ENCODE measurements around the gene EFR3B. TPM values are rescaled to one million over a fixed set of nuclear protein-coding genes. Genes with fewer than 3 reads are reported as not detected.

EFR3B gene
- total RNA-seq, 1 donor from 2014 or later: 17.2 TPM

GRCh38 chr2:25021791-25022362, 20.0 kb upstream of the EFR3B start:
- Histone ChIP-seq H4K20me1 (ENCODE audit: low read depth) (no peaks in the 10 kb centered on the region), H3K27me3 (no peaks in the 10 kb centered on the region), H3K4me3 (no peak overlapping the region), H3K9ac (no peak overlapping the region), H3K4me1 (no peaks in the 10 kb centered on the region), H3F3A (ENCODE audit: low read depth) (peaks cover 3% of the 10 kb centered on the region), H2AFZ (replicated peaks) (no peak overlapping the region), H3K36me3 (no peaks in the 10 kb centered on the region), H3K9me3 (ENCODE audit: low read depth) (no peaks in the 10 kb centered on the region), H3K79me2 (ENCODE audit: low read depth) (no peaks in the 10 kb centered on the region), H3K27ac (no peak overlapping the region), H3K4me2 (no peak overlapping the region)
- Mint-ChIP-seq H3K9me3 (no peaks in the 10 kb centered on the region), H3K4me1 (peaks cover 4% of the 10 kb centered on the region), H3K36me3 (no peaks in the 10 kb centered on the region), H3K27ac (no peak overlapping the region), H3K4me3 (no peak overlapping the region), H3K27me3 (ENCODE audit: insufficient read depth, low read depth) (peaks cover 2% of the 10 kb centered on the region)
- no peak for TF ChIP-seq EZH2 (IDR thresholded peaks at IDR 0.05)
- no peak for TF ChIP-seq EZH2phosphoT487 (IDR thresholded peaks at IDR 0.05)
- TF ChIP-seq CTCF (IDR thresholded peaks at IDR 0.05): no peak
- no peak for DNase-seq (ENCODE audit: low spot score)

- Histone ChIP-seq H2AFZ (replicated peaks) (no peak overlapping the region), H3K36me3 (no peaks in the 10 kb centered on the region), H3K9me3 (ENCODE audit: low read depth) (no peaks in the 10 kb centered on the region), H3K4me3 (no peak overlapping the region), H3K27me3 (no peaks in the 10 kb centered on the region), H4K20me1 (ENCODE audit: low read depth) (no peaks in the 10 kb centered on the region), H3K4me1 (no peaks in the 10 kb centered on the region), H3K4me2 (no peak overlapping the region), H3K9ac (no peak overlapping the region), H3F3A (ENCODE audit: low read depth) (peaks cover 3% of the 10 kb centered on the region), H3K79me2 (ENCODE audit: low read depth) (no peaks in the 10 kb centered on the region), H3K27ac (no peak overlapping the region)
- no peaks in the 10 kb centered on the region for H3K9me3 Mint-ChIP-seq
- H3K4me1 Mint-ChIP-seq: no peaks in the 10 kb centered on the region
- DNase-seq (ENCODE audit: low spot score): no peak
- peaks cover 4% of the 10 kb centered on the region for H3K27me3 Mint-ChIP-seq (ENCODE audit: insufficient read depth, low read depth)
- H3K27ac Mint-ChIP-seq: no peak overlapping the region
- H3K4me3 Mint-ChIP-seq: no peak overlapping the region
- TF ChIP-seq EZH2phosphoT487 (IDR thresholded peaks at IDR 0.05) (no peak), CTCF (IDR thresholded peaks at IDR 0.05) (no peak), EZH2 (IDR thresholded peaks at IDR 0.05) (no peak)
- no peaks in the 10 kb centered on the region for H3K36me3 Mint-ChIP-seq
These were observed 18.5 kb upstream of the EFR3B start for GRCh38 chr2:25023333-25023732.

GRCh38 chr2:25025229-25026007, 16.5 kb upstream of the EFR3B start:
- Histone ChIP-seq H3K4me2 (no peak overlapping the region), H3K79me2 (ENCODE audit: low read depth) (no peaks in the 10 kb centered on the region), H3K9ac (no peak overlapping the region), H3K27ac (no peak overlapping the region), H3K27me3 (no peaks in the 10 kb centered on the region), H4K20me1 (ENCODE audit: low read depth) (no peaks in the 10 kb centered on the region), H2AFZ (replicated peaks) (no peak overlapping the region), H3K36me3 (no peaks in the 10 kb centered on the region), H3K9me3 (ENCODE audit: low read depth) (no peaks in the 10 kb centered on the region), H3K4me3 (no peak overlapping the region), H3F3A (ENCODE audit: low read depth) (no peaks in the 10 kb centered on the region), H3K4me1 (no peaks in the 10 kb centered on the region)
- H3K36me3 Mint-ChIP-seq: no peaks in the 10 kb centered on the region
- peaks cover 4% of the 10 kb centered on the region for H3K27me3 Mint-ChIP-seq (ENCODE audit: insufficient read depth, low read depth)
- no peak overlapping the region for H3K27ac Mint-ChIP-seq
- no peak for TF ChIP-seq EZH2 (IDR thresholded peaks at IDR 0.05)
- TF ChIP-seq CTCF (IDR thresholded peaks at IDR 0.05): no peak
- TF ChIP-seq EZH2phosphoT487 (IDR thresholded peaks at IDR 0.05): no peak
- H3K9me3 Mint-ChIP-seq: no peaks in the 10 kb centered on the region
- H3K4me1 Mint-ChIP-seq: no peaks in the 10 kb centered on the region
- no peak for DNase-seq (ENCODE audit: low spot score)
- H3K4me3 Mint-ChIP-seq: no peak overlapping the region

Data from neural progenitor cell (in vitro differentiated cells).